NK-92 (cell line): ENCODE data around the gene FILIP1.
A peak's percentile ranks its signal among the peaks of the same experiment; 100 is the strongest.

Source experiments
- DNase-seq: peaks from one replicate; lab custom pipeline; 2025; ENCODE audit not compliant: unreplicated experiment; lab: John Stamatoyannopoulos, UW

Gene FILIP1

DNA sequence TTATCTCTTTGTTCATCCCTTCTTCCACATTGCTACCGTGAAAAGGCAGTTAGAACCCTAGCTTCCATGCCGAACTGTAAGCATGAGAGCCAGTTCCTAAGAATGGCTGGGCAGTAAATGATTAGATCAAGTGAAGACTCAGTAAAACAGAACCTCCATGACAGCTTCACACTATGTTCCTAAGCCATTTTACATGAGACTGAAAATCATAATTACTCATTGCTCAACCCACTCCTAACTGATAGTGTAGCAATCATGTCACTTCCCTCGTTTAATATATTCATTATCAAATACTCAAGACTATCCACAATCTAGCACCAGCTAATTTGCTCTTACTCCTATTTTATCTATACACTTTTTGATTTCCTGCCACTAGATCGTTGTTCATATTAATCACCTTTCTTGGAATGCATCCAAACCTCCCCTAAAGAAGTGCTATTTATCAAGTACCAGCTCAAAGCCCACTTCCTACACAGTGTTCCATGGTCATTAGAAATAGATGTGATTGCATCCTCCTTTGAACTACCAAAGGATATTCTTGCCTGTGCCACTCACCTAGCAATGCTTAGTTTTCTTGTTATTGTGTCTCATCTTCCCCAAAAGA is 215.0 kb downstream of the FILIP1 start:
- no peak for DNase-seq

- no peak for DNase-seq
Measured at GRCh38 chr6:75275067-75275466, 218.5 kb downstream of the FILIP1 start.

DNA sequence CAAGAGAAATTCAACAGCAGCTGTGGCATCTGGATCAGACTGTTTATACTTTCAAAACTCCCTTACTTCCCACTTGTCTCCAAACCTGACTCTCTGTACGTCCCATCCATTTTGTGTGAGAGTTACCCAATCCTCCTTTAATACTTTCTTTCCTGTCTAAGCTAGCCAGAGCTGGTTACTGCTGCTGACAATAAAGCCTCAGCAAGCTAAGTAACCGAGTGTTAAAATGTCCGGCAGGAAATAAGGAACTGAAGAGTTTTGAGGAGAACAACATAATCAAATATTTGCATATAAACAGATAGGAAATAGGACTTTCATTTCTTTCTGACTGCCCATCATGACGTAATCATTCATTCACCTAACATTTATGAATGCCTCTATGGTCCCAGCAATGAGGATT is 220.6 kb downstream of the FILIP1 start:
- no peak for DNase-seq

- no peak for DNase-seq
Measured at GRCh38 chr6:75272145-75272840, 221.3 kb downstream of the FILIP1 start.

DNA sequence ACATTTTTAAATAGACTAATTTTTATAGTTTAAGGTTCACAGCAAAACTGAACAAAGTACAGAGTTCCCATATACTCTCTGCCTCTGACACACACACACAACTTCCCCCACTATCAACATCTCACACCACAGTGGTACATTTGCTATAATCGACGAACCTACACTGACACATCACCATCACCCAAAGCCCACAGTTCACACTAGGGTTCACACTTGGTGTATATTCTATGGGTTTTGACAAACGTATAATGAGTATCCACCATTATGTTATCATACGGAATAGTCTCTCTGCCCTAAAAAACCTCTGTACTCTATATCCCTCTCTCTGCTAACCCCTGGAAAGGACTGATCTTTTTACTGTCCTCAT is 224.6 kb downstream of the FILIP1 start:
- no peak for DNase-seq

DNA sequence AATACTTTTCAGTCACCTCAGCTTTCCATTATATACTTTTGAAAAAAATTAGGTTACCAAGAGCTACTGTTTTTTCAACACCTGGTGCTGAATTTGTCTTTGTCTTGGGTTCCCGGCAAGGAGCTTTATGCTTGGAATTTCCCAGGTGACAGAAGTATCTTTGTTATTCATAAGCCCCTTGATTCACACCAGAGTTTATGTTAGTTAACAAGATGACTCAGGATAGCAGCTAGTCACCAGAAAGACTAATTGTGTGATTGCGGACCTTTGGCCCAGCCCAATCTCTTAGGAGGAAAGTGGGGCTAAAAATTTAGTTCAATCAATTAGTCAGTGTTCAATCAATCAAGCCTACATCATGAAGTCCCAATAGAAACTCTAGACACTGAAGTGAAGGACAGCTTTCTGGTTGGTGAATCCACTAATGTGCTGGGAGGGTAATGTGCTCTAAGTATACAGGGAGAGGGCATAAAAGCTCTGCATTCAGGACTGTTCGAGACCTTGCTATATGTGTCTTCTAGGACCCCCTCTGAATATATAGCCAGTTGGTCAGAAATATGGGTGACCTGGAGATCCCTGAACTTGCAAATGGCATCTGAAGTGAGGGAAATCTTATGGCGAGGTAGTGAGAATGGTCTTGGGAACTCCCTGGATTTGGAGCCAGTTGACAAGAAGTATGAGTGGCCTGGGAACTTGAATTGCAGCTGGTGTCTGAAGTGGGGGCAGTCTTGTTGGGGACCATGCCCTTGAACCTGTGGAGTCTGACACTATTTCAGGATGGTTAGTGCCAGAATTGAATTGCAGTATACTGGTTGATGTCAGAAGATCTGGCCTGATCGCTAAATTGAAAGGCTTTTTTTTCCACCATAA is 225.2 kb downstream of the FILIP1 start:
- no peak for DNase-seq

GRCh38 chr6:75267461-75267860 is 226.1 kb downstream of the FILIP1 start:
- DNase-seq = no peak

GRCh38 chr6:75266716-75267291 is 226.8 kb downstream of the FILIP1 start:
- no peak for DNase-seq

DNA sequence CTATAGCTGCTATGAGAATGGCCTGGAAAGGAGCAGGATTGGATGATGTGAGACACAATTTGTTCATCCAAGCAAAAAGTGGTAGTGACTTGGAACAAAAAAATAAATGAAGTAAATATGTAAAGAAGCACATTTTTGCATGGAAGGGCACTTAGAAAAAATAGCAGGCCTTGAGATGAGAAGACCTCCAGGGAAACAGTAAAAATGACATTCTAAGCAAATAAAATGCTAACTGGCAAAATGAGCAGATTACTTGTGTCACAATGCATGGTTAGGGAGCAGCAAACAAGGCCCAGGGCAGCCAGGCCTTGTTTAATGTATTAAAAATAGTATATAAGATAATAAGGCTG is 230.2 kb downstream of the FILIP1 start:
- DNase-seq = no peak

DNA sequence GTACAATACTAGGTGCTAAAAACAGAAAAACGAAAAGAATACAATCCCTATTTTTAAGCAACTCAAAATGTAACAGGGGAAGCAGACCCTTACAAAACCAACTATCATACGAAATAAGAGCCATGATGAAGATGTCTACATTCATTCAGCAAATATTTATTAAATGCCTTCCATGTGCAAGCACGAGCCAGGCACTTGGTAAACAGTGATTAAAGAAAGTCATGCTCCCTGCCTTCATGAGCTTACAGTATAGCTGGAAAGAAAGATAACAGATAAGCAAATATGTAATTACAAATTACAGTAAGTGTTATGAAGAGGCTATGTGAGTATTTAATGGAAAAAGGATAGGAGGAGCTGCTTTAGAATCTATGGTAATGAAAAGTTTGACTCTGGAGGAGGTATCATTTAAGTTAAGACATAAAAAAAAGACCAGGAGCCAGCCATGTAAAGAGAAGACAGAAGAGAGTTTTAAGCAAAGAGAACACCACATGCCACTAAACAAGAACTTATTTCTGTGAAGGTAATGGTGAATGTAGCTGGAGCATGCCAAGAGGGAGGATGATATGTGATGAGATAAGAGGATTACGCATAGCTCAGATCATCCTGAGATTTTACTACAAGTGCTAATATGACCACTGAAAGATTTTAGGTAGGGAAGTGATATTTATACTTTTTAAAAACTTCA is 230.7 kb downstream of the FILIP1 start:
- no peak for DNase-seq

- DNase-seq = no peak
Measured at GRCh38 chr6:75261299-75261698, 232.3 kb downstream of the FILIP1 start.

DNA sequence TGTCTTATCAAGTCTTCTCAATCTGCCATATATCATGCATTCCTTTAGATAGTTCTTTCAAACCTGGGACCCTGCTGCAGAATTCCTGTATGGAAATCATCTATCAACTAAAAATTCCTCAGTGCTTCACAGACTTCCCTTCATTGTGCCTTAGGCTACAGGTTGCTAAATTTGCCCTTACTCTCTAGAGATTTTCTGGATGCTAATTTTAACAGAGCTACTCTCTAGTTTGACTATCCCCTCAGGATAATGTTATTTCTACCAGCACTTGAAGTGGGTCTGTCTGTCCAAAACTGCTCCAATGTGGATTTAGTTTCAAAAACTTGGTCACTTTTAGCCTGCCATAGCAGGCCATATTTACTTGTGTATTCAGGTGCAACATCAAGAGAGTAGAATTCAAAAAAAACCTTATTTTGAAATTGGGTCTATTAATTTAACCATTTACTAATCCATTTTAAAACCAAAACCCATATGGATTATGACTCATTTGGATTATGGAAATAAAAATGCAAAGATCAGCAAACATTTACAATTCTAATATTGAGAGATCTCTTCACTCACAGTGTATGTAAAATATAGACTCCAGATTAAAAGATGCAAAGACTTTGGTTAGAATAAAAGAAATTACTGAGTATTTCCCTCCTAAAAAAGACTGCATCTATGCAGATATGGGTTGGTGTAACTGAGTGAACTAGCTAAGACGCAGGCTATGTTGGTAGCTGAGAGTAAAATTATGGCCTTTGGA is 236.1 kb downstream of the FILIP1 start:
- no peak for DNase-seq

DNA sequence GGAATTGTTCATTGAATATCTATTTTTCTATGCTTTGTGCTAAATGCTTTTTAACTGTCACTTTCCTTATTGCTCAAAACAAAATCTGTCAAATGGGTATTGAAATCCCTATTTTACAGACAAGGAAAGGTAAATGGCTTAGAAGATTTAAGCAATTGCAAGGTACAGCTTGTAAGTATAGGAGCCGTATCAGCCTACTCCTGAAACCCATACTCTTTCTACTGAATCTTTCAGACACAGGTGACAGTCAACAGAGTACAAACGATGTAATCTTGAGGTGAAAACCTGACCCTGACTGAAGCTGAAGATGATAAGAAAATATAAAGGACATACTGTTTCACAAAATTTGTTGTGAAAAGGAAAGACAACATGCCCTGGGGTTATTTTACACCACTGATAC is 243.0 kb downstream of the FILIP1 start:
- DNase-seq = no peak

DNA sequence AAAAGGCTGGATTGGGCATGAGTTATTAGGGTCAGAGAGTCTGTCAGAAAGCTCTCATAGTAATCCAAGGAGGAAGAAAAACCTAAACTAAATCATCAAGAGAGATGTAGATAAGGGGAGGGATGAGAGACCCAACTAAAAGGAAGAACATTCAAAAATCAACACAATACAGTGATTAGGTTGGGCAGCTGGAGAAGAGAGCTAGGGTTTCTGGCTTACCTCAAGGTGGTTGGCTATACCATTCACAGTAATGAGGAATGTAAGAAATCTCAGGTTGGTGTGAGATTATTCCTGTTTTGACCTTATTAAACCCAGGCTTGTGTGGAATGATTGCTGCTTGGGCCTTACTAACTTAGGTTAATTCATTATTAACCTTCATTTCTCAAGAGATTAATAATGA is 243.8 kb downstream of the FILIP1 start:
- DNase-seq = no peak

- DNase-seq = no peak
Measured at GRCh38 chr6:75246386-75246785, 247.2 kb downstream of the FILIP1 start.

DNA sequence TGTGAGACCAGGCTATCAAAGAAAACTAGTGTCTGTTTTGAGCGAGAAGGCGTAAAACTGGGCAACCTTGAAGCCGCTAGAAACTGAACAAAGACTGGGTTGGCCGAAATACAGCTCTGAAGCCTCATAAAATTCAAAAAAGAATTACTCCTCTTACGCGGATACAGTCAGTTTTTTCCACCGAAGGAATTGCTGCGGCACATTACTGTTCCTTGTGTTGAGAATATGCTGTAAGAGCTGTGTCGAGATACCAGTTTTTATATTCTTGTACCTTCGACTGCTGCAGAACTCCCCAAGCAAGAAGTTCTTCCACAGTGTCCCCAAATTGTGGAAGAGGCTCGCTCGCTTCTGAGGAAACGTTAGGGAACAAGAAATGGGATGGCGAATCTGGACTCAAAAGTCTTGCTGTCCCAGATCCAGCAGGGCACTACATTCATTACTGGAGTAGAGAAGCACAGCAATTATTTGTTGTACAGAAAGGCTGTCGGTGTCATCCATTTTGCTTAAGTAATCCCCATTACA is 249.5 kb downstream of the FILIP1 start:
- DNase-seq = no peak

- DNase-seq = peak; percentile 32
Measured at GRCh38 chr6:75243333-75244062, 250.1 kb downstream of the FILIP1 start, which contains the start of gene COX7A2. TSS of gene COX7A2 (minus strand) at chr6:75243801. CDS start at chr6:75243734, 67 bp downstream.
